Measurements from ENCODE around the gene MEGF10. TPM values are rescaled to one million over a fixed set of nuclear protein-coding genes. Genes with fewer than 3 reads are reported as not detected.
A peak's percentile ranks its signal among the peaks of the same experiment; 100 is the strongest.

The MEGF10 gene
- total RNA-seq (2021) (not detected in 2 replicates), Bru-seq, nascent RNA (percentile 0 among the genes with signal in this experiment), BruChase-seq, experiment 1, labeled RNA remaining after a 2-hour chase (percentile 0 among the genes with signal in this experiment), BruChase-seq, experiment 2, labeled RNA remaining after a 6-hour chase (not detected)
- long read RNA-seq, result 0 reads

DNA sequence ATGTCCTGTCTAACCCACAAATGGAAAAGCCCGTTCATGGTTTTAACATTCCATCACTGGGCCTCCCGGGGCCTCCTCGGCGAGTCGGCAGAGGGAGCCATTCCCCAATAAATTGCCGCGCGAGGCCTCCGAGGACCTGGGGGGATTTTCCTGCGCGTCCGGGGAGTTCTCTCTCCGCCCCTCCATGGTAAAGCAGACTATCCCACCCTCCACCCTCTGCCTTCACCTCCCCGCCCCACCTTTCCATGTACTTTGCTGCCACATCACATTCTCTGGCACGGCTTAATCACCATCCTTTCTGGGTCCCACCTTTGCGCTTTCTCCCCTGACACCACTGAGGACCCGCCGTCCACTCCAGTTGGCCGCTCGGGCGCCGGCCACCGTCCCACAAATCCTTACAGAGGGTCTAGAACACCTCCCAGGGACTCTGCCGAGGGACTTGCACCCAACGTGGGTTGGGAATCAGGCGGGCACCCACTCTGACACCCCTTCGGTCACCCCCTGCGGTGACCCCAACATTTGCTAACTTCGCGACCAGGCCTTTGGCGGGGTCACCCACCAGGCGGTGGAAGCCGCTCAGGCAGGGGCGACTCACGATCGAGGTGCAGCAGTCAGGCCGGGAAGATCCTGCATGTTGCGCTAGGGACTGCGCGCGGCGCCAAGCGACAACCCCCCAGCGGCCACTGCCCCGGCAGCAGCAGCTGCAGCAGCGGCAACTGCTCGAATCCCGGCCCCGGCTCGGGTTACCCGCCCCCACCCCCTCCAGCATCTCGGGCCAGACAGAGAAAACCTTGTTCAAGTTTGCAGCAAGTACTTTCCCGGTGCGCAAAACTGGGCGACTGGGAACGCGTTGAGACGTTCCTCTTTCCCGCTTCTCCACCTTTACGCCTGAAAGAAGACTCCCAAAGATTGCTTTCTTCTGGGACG lies at the start of gene MEGF10:
Gene MEGF10, plus strand, starts transcription at position 778 of the 927 bp plus-strand sequence. CDS start 40,513 bp downstream, outside the sequence.
- Histone ChIP-seq H3K79me2 (ENCODE audit: low read depth) (no peaks in the 10 kb centered on the region), H4K20me1 (ENCODE audit: insufficient read depth) (no peaks in the 10 kb centered on the region), H2AFZ (no peak within 1 kb of the TSS), H3K9me3 (ENCODE audit: insufficient read depth, low read depth) (no peaks in the 10 kb centered on the region), H3K27ac (no peak within 1 kb of the TSS), H3K4me3 (no peak within 1 kb of the TSS), H3K4me1 (replicated peaks; ENCODE audit: insufficient read depth) (no peaks in the 10 kb centered on the region), H3K4me2 (peak within 1 kb of the TSS; percentile 36), H3K9me2 (ENCODE audit: insufficient read depth) (no peaks in the 10 kb centered on the region), H3K27me3 (ENCODE audit: insufficient read depth, low read depth) (no peaks in the 10 kb centered on the region), H3F3A (ENCODE audit: insufficient read depth, low read depth) (no peaks in the 10 kb centered on the region), H3K36me3 (ENCODE audit: low read depth) (no peaks in the 10 kb centered on the region)
- intact Hi-C loops (cut with micrococcal nuclease; ENCODE audit: unreplicated experiment), result no loop called here
- TF ChIP-seq EZH2 (IDR thresholded peaks at IDR 0.05; ENCODE audit: low read depth), result no peak
- TF ChIP-seq, protein P1, sequence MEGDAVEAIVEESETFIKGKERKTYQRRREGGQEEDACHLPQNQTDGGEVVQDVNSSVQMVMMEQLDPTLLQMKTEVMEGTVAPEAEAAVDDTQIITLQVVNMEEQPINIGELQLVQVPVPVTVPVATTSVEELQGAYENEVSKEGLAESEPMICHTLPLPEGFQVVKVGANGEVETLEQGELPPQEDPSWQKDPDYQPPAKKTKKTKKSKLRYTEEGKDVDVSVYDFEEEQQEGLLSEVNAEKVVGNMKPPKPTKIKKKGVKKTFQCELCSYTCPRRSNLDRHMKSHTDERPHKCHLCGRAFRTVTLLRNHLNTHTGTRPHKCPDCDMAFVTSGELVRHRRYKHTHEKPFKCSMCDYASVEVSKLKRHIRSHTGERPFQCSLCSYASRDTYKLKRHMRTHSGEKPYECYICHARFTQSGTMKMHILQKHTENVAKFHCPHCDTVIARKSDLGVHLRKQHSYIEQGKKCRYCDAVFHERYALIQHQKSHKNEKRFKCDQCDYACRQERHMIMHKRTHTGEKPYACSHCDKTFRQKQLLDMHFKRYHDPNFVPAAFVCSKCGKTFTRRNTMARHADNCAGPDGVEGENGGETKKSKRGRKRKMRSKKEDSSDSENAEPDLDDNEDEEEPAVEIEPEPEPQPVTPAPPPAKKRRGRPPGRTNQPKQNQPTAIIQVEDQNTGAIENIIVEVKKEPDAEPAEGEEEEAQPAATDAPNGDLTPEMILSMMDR (conservative IDR thresholded peaks at IDR 0.05), result peak; percentile 44; the same call in 1 of the 2 replicates
- no TSS peak for BruUV-seq (replicated peaks)
- ChIA-PET POLR2A (ENCODE audit: unreplicated experiment) (no interaction called here), CTCF (no interaction called here)
- DNase-seq, result peak in 1 of 2 experiments; percentile 4

DNA sequence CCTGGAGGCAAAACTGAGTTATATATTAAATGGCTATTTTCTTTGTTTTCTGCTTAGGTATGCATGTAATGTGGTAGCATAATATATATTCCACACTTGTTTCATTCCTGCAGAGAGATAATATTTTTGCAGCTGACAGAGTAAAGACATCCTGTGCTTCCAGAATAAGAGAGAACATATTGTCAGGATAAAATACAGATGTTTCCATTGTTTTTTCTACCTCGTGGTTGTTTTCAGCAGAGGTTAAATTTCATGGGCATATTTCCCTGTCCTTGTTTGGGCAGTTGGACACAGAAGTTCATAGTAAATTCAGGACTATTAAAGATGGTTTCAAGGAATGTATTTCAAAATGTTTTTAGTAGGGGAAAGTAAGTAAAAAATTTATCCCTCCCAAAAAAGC lies 47.6 kb upstream of the MEGF10 start:
- Histone ChIP-seq H3K9me2 (ENCODE audit: insufficient read depth) (no peaks in the 10 kb centered on the region), H3K27ac (no peak overlapping the region), H3K4me3 (no peak overlapping the region), H3F3A (ENCODE audit: insufficient read depth, low read depth) (no peaks in the 10 kb centered on the region), H3K79me2 (ENCODE audit: low read depth) (no peaks in the 10 kb centered on the region), H3K4me1 (replicated peaks; ENCODE audit: insufficient read depth) (no peaks in the 10 kb centered on the region), H3K36me3 (ENCODE audit: low read depth) (no peaks in the 10 kb centered on the region), H2AFZ (no peak overlapping the region), H3K4me2 (no peak overlapping the region), H4K20me1 (ENCODE audit: insufficient read depth) (no peaks in the 10 kb centered on the region), H3K9me3 (ENCODE audit: insufficient read depth, low read depth) (no peaks in the 10 kb centered on the region), H3K27me3 (ENCODE audit: insufficient read depth, low read depth) (no peaks in the 10 kb centered on the region)
- BruUV-seq (replicated peaks), result no TSS peak
- intact Hi-C loops (cut with micrococcal nuclease; ENCODE audit: unreplicated experiment), result no loop called here
- TF ChIP-seq EZH2 (IDR thresholded peaks at IDR 0.05; ENCODE audit: low read depth), result no peak
- TF ChIP-seq, protein P1 (conservative IDR thresholded peaks at IDR 0.05), result no peak
- no peak for DNase-seq
- CTCF ChIA-PET, result no interaction called here
- POLR2A ChIA-PET (ENCODE audit: unreplicated experiment), result no interaction called here

DNA sequence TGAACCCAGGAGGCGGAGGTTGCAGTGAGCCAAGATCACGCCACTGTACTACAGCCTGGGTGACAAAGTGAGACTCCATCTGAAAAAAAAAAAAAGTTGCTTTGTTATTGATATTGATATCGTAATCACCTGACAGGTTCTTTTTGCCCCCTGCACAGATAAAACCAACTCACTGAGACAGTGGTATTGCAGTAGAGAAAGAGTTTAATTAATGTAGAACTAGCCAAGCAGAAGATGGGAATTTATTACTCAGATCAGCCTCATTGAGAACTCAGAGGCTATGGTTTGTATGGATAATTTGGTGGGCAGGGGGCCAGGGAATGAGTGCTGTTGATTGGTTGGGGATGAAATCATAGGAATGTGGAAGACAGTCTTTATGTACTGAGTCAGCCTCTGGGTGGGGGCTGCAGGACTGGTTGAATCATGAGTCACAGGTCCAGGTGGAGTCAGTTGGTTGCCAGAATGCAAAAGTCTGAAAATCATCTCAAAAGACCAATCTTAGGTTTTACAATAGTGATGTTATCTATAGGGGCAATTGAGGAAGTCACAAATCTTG lies 35.8 kb upstream of the MEGF10 start:
- Histone ChIP-seq H3K9me3 (ENCODE audit: insufficient read depth, low read depth) (no peaks in the 10 kb centered on the region; the same call in 1 of the 2 replicates), H4K20me1 (ENCODE audit: insufficient read depth) (no peaks in the 10 kb centered on the region), H3K9me2 (ENCODE audit: insufficient read depth) (no peaks in the 10 kb centered on the region), H3K79me2 (ENCODE audit: low read depth) (no peaks in the 10 kb centered on the region), H3F3A (ENCODE audit: insufficient read depth, low read depth) (no peaks in the 10 kb centered on the region), H3K4me2 (no peak overlapping the region), H3K27ac (no peak overlapping the region), H3K36me3 (ENCODE audit: low read depth) (no peaks in the 10 kb centered on the region), H3K4me3 (no peak overlapping the region), H3K27me3 (ENCODE audit: insufficient read depth, low read depth) (no peaks in the 10 kb centered on the region), H3K4me1 (replicated peaks; ENCODE audit: insufficient read depth) (no peaks in the 10 kb centered on the region), H2AFZ (no peak overlapping the region)
- TF ChIP-seq, protein P1 (conservative IDR thresholded peaks at IDR 0.05), result no peak
- TF ChIP-seq EZH2 (IDR thresholded peaks at IDR 0.05; ENCODE audit: low read depth), result no peak
- BruUV-seq (replicated peaks), result no TSS peak
- intact Hi-C loops (cut with micrococcal nuclease; ENCODE audit: unreplicated experiment), result no loop called here
- ChIA-PET POLR2A (ENCODE audit: unreplicated experiment) (no interaction called here), CTCF (no interaction called here)
- DNase-seq, result no peak

All from PC-9 (cell line).